ENCODE measurements around the gene CNTROB.

The CNTROB gene

DNA sequence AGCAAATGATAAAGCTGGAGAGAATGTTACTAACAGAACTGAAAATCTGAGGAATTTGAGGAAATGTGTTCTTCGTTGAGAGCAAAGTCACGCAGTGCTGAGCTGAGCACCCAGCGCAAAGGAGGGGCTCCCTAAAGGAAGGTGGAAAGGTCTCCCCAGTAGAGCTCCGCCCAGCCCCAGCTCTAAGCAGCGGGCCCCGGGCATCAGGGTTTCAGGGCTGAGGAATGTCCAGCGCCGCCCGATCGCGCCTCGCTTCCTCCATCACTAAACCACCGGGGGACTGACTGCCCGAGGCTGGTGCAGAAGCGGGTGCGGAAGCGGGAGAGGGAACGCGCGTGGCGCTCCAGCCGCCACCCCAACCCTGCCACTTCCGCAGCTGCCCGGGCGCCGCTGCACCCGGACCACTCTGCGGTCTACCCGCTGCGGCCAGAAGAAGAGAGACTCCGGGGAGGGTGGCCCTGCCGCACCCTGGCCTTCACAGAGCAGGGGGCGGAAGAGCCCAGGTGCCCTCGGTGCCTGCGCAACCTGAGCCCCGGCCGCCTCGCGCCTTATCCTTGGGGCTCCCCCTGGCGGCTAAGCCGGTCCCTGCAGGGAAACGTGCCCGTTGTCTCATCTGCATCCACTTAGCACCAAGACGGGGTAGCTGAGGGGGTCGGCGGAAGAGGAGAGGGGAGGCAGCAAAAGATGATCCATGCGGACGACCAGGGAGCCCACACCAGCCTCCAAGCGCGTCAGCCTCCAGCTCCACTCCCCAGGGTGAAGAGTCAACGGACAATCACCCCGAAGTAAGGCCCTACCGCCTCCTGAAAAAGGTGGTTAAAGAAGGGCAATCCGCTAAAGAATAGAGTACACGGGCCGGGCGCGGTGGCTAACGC is 58.0 kb downstream of the CNTROB start:
- peak; percentile 12 for DNase-seq

DNA sequence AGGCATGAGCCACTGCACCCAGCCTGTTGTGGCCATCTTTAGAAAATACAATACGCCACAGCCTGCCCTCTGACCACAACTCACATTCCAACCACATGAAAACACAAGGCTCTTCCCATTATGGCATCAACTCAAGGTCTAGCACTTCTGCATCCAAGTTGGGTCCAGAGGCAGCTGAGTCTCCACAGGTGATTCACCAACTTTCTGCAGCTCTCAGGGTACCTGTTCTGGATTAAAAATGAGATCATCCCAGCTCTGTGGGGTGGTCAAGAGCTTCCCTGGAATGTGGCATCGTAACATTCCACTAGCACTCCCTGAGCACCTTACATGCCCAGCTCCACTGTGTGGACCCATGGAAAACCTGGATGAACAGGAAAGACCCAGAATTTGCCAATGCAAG is 60.5 kb downstream of the CNTROB start:
- DNase-seq: no peak

DNA sequence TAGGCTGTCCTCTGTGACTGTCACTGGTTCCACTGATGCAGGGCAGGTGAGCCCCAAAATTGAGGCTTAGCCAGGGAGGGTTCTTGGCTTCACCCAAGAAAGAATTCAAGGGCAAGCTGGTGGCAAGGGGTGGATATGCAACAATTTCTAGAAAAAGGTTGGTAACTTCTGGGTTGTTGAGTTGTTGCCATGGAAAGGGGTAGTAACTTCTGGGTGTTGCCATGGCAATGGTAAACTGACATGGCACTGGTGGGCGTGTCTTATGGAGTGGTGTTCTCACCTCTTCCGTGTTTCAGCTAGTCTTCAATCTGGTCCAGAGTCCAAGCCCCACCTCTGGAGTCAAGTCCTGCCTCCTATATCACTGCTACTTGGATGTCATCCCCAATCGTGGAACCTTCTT is 60.9 kb downstream of the CNTROB start:
- no peak for DNase-seq

DNA sequence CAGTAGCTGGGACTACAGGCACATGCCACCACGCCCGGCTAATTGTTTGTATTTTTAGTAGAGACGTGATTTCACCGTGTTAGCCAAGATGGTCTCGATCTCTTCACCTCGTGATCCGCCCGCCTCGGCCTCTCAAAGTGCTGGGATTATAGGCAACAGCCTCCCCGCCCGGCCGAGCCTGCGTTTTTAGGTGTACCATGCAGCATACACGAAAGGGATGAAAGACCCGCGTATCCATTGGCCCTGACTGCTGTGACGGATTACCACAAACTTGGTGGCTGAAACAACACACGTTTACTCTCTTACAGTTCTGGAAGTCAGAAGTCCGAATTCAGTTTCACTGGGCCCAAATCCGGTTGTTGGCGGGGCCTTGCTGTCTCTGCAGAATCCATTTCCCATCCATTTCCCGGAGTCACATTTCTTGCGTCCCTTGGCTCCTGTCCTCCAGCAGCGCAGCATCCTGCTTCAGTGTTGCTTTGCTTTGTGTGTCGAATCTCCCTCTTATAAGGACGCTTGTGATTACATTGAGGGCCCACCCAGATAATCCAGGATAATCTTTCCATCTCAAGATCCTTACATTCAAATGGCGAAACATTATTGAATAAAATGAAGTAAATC is 62.1 kb downstream of the CNTROB start:
- DNase-seq: no peak

DNA sequence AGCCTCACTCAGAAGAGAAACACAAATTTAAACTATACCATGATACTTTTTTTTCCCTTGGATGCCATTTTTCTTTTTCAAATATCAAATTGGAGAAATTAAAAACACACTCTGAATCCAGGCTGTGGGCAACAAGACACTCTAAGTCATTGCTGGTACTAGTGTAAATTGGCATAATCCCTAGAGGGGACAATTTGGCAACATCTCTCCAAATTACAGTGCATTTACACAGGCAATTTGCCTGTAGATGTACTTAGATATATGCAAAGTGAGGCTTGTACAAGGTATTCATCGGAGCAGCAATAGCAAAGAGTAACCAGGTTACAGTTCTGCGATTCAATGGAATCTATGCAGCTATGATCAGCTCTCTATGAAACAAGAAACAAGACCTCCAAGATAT is 63.7 kb downstream of the CNTROB start:
- DNase-seq: peak; percentile 79

DNA sequence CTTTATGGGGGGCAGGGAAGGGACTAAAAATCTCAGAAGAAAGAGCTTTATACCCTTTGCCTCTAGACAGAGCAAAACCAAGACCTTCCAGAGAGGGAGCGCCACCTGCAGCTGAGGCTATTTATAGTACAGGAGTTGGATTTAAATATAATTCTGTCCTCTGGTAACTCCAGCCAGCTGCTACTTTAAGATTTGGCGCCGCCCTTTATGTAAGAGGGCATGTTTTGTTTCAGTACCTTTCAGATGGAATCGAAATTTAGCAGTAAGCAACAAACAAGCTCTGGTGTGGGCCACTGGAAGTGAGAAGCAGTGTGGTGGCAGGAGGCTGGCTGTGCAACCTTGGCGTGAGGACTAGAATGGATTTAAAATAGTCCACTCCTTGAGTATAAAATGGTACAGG is 65.2 kb downstream of the CNTROB start:
- peak; percentile 59 for DNase-seq
